ENCODE measurements around the gene KEL.

DNA sequence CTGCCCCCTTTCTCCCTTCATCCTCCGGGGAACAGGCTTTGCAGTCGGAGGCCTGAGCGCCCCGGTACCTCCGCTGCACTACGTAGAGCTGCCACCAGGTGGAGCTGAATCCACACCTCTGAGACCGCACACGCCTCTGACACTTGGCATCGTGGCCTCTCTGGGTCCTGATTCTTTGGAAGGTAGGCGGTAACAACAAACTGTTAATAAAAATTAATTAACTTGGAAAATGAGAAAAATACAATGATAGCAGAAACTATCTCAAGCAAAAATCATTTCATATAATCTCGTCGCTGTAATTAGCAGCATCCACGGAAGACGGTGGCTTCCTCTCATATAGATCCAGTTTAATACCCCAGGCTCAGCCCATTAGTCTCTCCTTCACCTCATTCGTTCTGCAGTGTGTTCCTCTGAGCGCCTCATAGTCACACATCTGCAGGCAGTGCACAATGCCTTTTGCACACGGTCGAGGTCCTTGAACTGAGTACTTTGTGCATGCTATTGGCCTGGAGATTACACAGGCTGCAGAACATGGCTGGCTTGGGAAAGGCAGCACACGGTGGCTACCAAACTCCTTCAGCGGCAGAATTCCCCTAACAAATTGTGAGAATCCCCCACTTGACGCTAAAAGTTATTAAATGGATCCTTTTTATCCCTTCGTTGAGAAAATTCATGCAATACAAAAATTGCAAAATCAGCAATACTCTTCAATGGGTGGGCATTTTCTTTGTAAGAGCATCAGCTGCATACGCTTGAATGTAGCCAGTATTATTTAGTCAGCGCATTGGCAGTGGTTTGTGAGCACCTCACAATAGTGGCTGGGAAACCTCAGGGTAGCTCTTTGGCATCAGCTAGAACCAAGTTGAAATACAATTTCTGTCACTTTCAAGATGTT lies 46.1 kb upstream of the KEL start:
- TF ChIP-seq CTCF (IDR thresholded peaks at IDR 0.05) (peak; percentile 94 to 96 (median 95)), EP300 (IDR thresholded peaks at IDR 0.05; ENCODE audit: low read depth) (no peak), POLR2A (IDR thresholded peaks at IDR 0.05) (no peak)

All from transverse colon (tissue), 3 donors.